LNCAP (cell line): Measurements from ENCODE around the gene NKAIN2.

Experiments
- CTCF ChIP-seq: fragments of 450-650 bp; IDR thresholded peaks from 2 replicates; pipeline ENCODE4 v1.5.1; 2017; ENCODE audit warnings: mild to moderate bottlenecking

The NKAIN2 gene

GRCh38 chr6:123838505-123839234 is 35.0 kb downstream of the NKAIN2 start:
- TF ChIP-seq CTCF: no peak

- no peak for TF ChIP-seq CTCF
Measured at GRCh38 chr6:123841067-123841896, 37.6 kb downstream of the NKAIN2 start.

- TF ChIP-seq CTCF: no peak
Measured at GRCh38 chr6:123844011-123844410, 40.3 kb downstream of the NKAIN2 start.

GRCh38 chr6:123848347-123848746 is 44.7 kb downstream of the NKAIN2 start:
- no peak for TF ChIP-seq CTCF

GRCh38 chr6:123849406-123849805 is 45.7 kb downstream of the NKAIN2 start:
- no peak for TF ChIP-seq CTCF

- TF ChIP-seq CTCF: no peak
Measured at GRCh38 chr6:123850555-123850954, 46.9 kb downstream of the NKAIN2 start.

GRCh38 chr6:123854201-123854600 is 50.5 kb downstream of the NKAIN2 start:
- TF ChIP-seq CTCF: no peak
